Fibroblast of villous mesenchyme (primary cell): ENCODE measurements around the gene DGCR6. TPM values are rescaled to one million over a fixed set of nuclear protein-coding genes. Genes with fewer than 3 reads are reported as not detected.
"Not testable (repeated sequence)": the region's sequence is repeated elsewhere in the genome, so short reads cannot be mapped to it uniquely, and the experiment has no call there.

Source experiments
- DNase-seq: peaks from one replicate; pipeline ENCODE4 v3.0.0-alpha.2; 2010; ENCODE audit warnings: low read depth
- H3K4me3 ChIP-seq: 2 replicates; pipeline ENCODE4 v1.5.1; 2011; ENCODE audit warnings: low read depth, mild to moderate bottlenecking, low read length
- total RNA-seq: library from RNA; depleted of rRNA; stranded (reverse); fragments of >200 nt; gene quantifications from 2 replicates; pipeline ENCODE4 v1.2.3, GENCODE V29; 2012

DGCR6 gene
- total RNA-seq, 1 donor, result 2.2 TPM

DNA sequence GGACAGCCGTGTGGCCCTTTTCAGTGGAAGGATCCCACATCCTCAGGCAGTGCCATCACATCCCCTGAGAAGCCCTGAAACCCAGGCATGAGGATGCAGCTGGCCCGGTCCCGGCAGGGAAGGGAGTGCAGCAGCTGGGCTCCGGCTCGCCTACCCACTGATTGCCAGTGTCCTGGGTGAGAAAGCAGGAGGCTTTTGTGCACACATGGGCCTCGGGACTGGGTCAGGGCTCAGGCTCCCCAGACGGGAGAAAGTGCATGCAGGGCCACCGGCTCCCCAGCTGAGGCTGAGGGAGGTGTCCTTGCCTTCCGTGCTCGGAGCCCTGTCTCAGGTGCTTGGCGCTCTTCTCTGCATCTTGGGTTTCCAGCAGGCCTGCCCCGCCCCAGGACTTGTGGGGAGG, 53.6 kb downstream of the DGCR6 start:
- H3K4me3 ChIP-seq, DNase-seq: not testable (repeated sequence)

DNA sequence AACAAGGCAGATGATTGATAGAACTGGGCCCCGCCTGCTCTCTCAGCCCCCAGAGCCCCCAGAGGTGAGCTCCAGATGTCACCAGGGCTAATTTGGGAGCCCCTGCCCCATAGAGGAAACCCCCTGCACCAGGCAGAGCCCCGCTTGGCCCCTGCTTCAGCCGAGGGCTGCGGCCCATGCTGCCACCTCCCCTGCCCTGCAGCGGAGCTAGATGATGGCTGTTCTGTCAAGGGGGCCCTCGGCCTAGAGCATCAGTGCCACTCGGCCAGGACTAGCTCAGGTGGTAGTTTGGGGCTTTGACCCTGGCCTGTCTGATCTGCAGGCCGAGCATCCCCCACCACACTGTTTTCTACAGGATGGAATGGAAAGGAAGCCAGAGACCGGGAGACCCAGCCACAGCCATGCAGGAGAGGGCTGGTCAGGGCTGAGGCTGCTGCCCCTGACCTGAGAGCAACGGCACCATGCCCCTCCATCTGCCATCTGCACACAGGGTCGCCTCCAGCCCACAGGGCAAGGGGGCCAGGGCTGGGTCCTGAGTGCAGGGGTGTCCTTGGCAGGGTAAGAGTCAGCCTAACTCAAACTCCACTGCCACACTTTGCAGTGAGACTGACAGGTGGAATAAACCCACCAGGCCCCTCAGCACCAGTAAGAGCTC, 54.2 kb downstream of the DGCR6 start:
- not testable (repeated sequence) for DNase-seq, H3K4me3 ChIP-seq

DNA sequence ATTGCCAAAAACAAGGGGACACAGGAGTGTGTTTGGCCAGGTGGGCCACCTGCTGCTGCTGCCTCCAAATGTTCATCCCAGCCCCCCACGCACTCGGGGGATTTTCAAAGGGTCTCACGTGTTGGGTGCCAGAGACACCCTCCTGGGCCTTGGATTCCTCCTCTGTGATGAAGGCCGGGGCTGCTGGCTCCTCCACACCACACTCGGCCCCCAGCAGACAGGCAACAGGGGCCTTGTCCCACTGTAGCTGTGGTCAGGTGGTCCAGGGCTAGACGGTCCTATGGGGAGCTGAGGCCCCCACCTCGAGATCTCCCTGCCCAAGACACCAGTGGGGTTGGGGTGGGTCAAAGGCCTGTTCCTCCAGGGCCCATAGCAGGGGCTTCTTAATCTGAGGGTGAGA, 55.1 kb downstream of the DGCR6 start:
- not testable (repeated sequence) for DNase-seq, H3K4me3 ChIP-seq

Other genes with a start within 250 kb of the DGCR6 start
- gene PRODH, start 30.0 kb downstream of the DGCR6 start, total RNA-seq, result not detected in 2 replicates
- gene DGCR2, start 216.1 kb downstream of the DGCR6 start, total RNA-seq, result 44.8 and 53.5 TPM in 2 replicates
- gene TSSK2, start 225.0 kb downstream of the DGCR6 start, total RNA-seq, result under 0.01 TPM in 1 of 2 replicates, not detected in the other
- 10.6 and 12.5 TPM in 2 replicates for gene ESS2, start 238.3 kb downstream of the DGCR6 start, total RNA-seq
- gene GSC2, start 244.0 kb downstream of the DGCR6 start, total RNA-seq, result not detected in 2 replicates